ENCODE results near the gene GDF10.

DNA sequence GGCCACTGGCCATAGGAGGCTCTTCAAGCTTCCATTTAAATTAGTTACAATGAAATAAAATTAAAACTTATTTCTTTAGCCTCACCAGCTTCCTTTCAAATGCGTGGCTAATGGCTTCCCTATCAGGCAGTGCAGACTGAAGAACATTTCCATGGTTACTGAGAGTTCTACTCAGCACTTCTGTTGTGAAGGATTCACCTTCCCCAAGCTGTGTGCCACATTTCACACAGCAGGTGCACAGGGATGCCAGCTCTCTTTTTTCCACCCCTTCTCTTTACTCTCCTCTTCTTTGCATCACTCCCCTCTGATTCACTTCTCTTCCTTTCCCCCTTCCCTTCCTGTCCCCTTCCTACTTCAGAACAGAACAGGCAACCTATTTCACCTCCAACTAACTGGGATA is 23.1 kb downstream of the GDF10 start:
- TF ChIP-seq CTCF (IDR thresholded peaks at IDR 0.05) (no peak), POLR2AphosphoS5 (IDR thresholded peaks at IDR 0.05) (no peak)
